Measurements from ENCODE around the gene CNTN1. TPM values are rescaled to one million over a fixed set of nuclear protein-coding genes. Genes with fewer than 3 reads are reported as not detected.

Gene CNTN1
- total RNA-seq, 6 experiments from 2014 or later, result not detected

- Mint-ChIP-seq H3K27ac (no peak overlapping the region), H3K9me3 (no peaks in the 10 kb centered on the region), H3K4me1 (ENCODE audit: low read depth) (no peaks in the 10 kb centered on the region), H3K36me3 (ENCODE audit: low read depth) (no peaks in the 10 kb centered on the region), H3K4me3 (no peak overlapping the region), H3K27me3 (ENCODE audit: insufficient read depth) (no peaks in the 10 kb centered on the region; the same call in 1 of the 2 replicates)
- TF ChIP-seq CTCF (IDR thresholded peaks at IDR 0.05), result no peak
- DNase-seq, result no peak
These were observed 25.3 kb downstream of the CNTN1 start for GRCh38 chr12:40717576-40717975.

GRCh38 chr12:40718878-40719372 lies 26.7 kb downstream of the CNTN1 start:
- no peak for TF ChIP-seq CTCF (IDR thresholded peaks at IDR 0.05)
- Mint-ChIP-seq H3K9me3 (0 out of 2 replicates have a peak, but pooled peaks cover 4% of the 10 kb centered on the region), H3K36me3 (ENCODE audit: low read depth) (no peaks in the 10 kb centered on the region), H3K4me3 (no peak overlapping the region), H3K4me1 (ENCODE audit: low read depth) (no peaks in the 10 kb centered on the region), H3K27ac (no peak overlapping the region), H3K27me3 (ENCODE audit: insufficient read depth) (no peaks in the 10 kb centered on the region; the same call in 1 of the 2 replicates)
- DNase-seq, result no peak

GRCh38 chr12:40723001-40723400 lies 30.8 kb downstream of the CNTN1 start:
- Mint-ChIP-seq H3K27me3 (ENCODE audit: insufficient read depth) (no peaks in the 10 kb centered on the region), H3K4me3 (no peak overlapping the region), H3K9me3 (peaks cover 22% of the 10 kb centered on the region), H3K27ac (no peak overlapping the region), H3K4me1 (ENCODE audit: low read depth) (no peaks in the 10 kb centered on the region), H3K36me3 (ENCODE audit: low read depth) (no peaks in the 10 kb centered on the region)
- no peak for TF ChIP-seq CTCF (IDR thresholded peaks at IDR 0.05)
- DNase-seq, result no peak

GRCh38 chr12:40726366-40726765 lies 34.1 kb downstream of the CNTN1 start:
- no peak for DNase-seq
- no peaks in the 10 kb centered on the region for H3K4me1 Mint-ChIP-seq (ENCODE audit: low read depth)
- no peaks in the 10 kb centered on the region for H3K27me3 Mint-ChIP-seq (ENCODE audit: insufficient read depth)
- H3K27ac Mint-ChIP-seq, result no peak overlapping the region
- peaks cover 30% of the 10 kb centered on the region for H3K9me3 Mint-ChIP-seq
- no peaks in the 10 kb centered on the region for H3K36me3 Mint-ChIP-seq (ENCODE audit: low read depth)
- no peak overlapping the region for H3K4me3 Mint-ChIP-seq
- no peak for TF ChIP-seq CTCF (IDR thresholded peaks at IDR 0.05)

GRCh38 chr12:40727774-40728483 lies 35.7 kb downstream of the CNTN1 start:
- peaks cover 30% of the 10 kb centered on the region for H3K9me3 Mint-ChIP-seq
- H3K4me3 Mint-ChIP-seq, result no peak overlapping the region
- no peak for TF ChIP-seq CTCF (IDR thresholded peaks at IDR 0.05)
- no peak for DNase-seq
- no peaks in the 10 kb centered on the region for H3K27me3 Mint-ChIP-seq (ENCODE audit: insufficient read depth)
- no peak overlapping the region for H3K27ac Mint-ChIP-seq
- H3K4me1 Mint-ChIP-seq (ENCODE audit: low read depth), result no peaks in the 10 kb centered on the region
- no peaks in the 10 kb centered on the region for H3K36me3 Mint-ChIP-seq (ENCODE audit: low read depth)
